Measurements from ENCODE around the gene SEM1. TPM values are rescaled to one million over a fixed set of nuclear protein-coding genes. Genes with fewer than 3 reads are reported as not detected.
A peak's percentile ranks its signal among the peaks of the same experiment; 100 is the strongest.

SEM1 gene
- total and polyA plus RNA-seq, 9 of the 15 experiments (the other 6 are each of a cell fraction or from before 2014, with no cell fraction given), result 74.7 to 938 (median 454) TPM

GRCh38 chr7:96709381-96710228 is at the start of gene SEM1 (continued):
- no peak for TF ChIP-seq E2F8 (IDR thresholded peaks at IDR 0.05; ENCODE audit: low read depth, partially characterized antibody)
- TF ChIP-seq ELF4 (CRISPR knock-in tag; IDR thresholded peaks at IDR 0.05), result no peak
- TF ChIP-seq TRIM25 (IDR thresholded peaks at IDR 0.05; ENCODE audit: borderline replicate concordance), result no peak
- TF ChIP-seq ATF3 (IDR thresholded peaks at IDR 0.05), result peak; percentile 64
- TF ChIP-seq ATF3 (CRISPR knock-in tag; conservative IDR thresholded peaks at IDR 0.05), result peak; percentile 52; the same call in 1 of the 2 replicates
- no peak for TF ChIP-seq TAL1 (IDR thresholded peaks at IDR 0.05)
- no peak for TF ChIP-seq CBX5 (IDR thresholded peaks at IDR 0.05; ENCODE audit: borderline replicate concordance, low read depth)
- no peak for TF ChIP-seq ILK (tag; IDR thresholded peaks at IDR 0.05; ENCODE audit: borderline replicate concordance, low read depth)
- TF ChIP-seq HES1 (IDR thresholded peaks at IDR 0.05; ENCODE audit: low read depth), result no peak
- TF ChIP-seq CAMTA2 (CRISPR knock-in tag; conservative IDR thresholded peaks at IDR 0.05), result no peak
- TF ChIP-seq CBX8 (IDR thresholded peaks at IDR 0.05; ENCODE audit: borderline replicate concordance, extremely low read depth, low read depth, low read length, poor library complexity, severe bottlenecking), result no peak
- TF ChIP-seq POLR3A (IDR thresholded peaks at IDR 0.05; ENCODE audit: borderline replicate concordance, extremely low read depth, insufficient read depth, insufficient read length), result no peak
- TF ChIP-seq ZNF444 (CRISPR knock-in tag; IDR thresholded peaks at IDR 0.05), result no peak
- TF ChIP-seq POLR2G (IDR thresholded peaks at IDR 0.05; ENCODE audit: low read depth, low read length), result peak; percentile 81
- TF ChIP-seq GTF2A2 (tag; IDR thresholded peaks at IDR 0.05), result no peak
- TF ChIP-seq ZNF79 (CRISPR knock-in tag; IDR thresholded peaks at IDR 0.05; ENCODE audit: low read depth), result no peak
- peak in 1 of 2 experiments; percentile 61; a peak in 1 of 4 replicates for TF ChIP-seq RCOR1 (IDR thresholded peaks at IDR 0.05; ENCODE audit: borderline replicate concordance in 1 of 2, low read depth in 2 of 2, low read length in 2 of 2)
- TF ChIP-seq ZNF274 (IDR thresholded peaks at IDR 0.05; ENCODE audit: borderline replicate concordance, low read depth, low read length), result no peak
- no peak for TF ChIP-seq ZBTB43 (CRISPR knock-in tag; IDR thresholded peaks at IDR 0.05)
